ENCODE measurements around the gene MAGI2. TPM values are rescaled to one million over a fixed set of nuclear protein-coding genes. Genes with fewer than 3 reads are reported as not detected.

MAGI2 gene
- total RNA-seq, 4 donors from 2014 or later: 7.8 to 44.7 (median 21.1) TPM

GRCh38 chr7:78037603-78038002, 1415.9 kb downstream of the MAGI2 start:
- Histone ChIP-seq H3K4me3 (no peak overlapping the region), H3K27me3 (no peaks in the 10 kb centered on the region), H3K36me3 (no peaks in the 10 kb centered on the region), H3K9me3 (no peaks in the 10 kb centered on the region), H3K4me1 (peaks cover 0 to 2% (median 0%) of the 10 kb centered on the region in 3 donors), H3K27ac (no peak overlapping the region)
- TF ChIP-seq CTCF (IDR thresholded peaks at IDR 0.05): no peak
- no peak for ATAC-seq
- 87% methylated on average over 4 of the region's 4 CpGs for WGBS, 2 donors (ENCODE audit: low coverage in 1 of 2)

- Histone ChIP-seq H3K4me3 (no peak overlapping the region), H3K4me1 (no peaks in the 10 kb centered on the region), H3K36me3 (no peaks in the 10 kb centered on the region), H3K9me3 (no peaks in the 10 kb centered on the region), H3K27ac (no peak overlapping the region), H3K27me3 (no peaks in the 10 kb centered on the region)
- TF ChIP-seq EP300 (IDR thresholded peaks at IDR 0.05) (no peak), CTCF (IDR thresholded peaks at IDR 0.05) (no peak), POLR2A (IDR thresholded peaks at IDR 0.05) (no peak), POLR2AphosphoS5 (IDR thresholded peaks at IDR 0.05) (no peak)
- 80% methylated on average over 1 of the region's 1 CpG; no CpG with 5 or more reads in 1 of the 2 donors for WGBS, 2 donors (ENCODE audit: low coverage in 1 of 2)
- no peak for ATAC-seq
These were observed 1420.1 kb downstream of the MAGI2 start for GRCh38 chr7:78033410-78033809.

- WGBS, 2 donors (ENCODE audit: low coverage in 1 of 2): 50 to 77% methylated on average over 1 to 3 of the region's 5 CpGs
- no peaks in the 10 kb centered on the region for H3K4me1 ChIP-seq
- TF ChIP-seq EP300 (IDR thresholded peaks at IDR 0.05) (no peak), POLR2A (IDR thresholded peaks at IDR 0.05) (no peak), POLR2AphosphoS5 (IDR thresholded peaks at IDR 0.05) (no peak), CTCF (IDR thresholded peaks at IDR 0.05) (no peak)
- no peaks in the 10 kb centered on the region for H3K36me3 ChIP-seq
- no peak overlapping the region for H3K27ac ChIP-seq
- no peak for ATAC-seq
- H3K4me3 ChIP-seq: no peak overlapping the region
- no peaks in the 10 kb centered on the region for H3K9me3 ChIP-seq
- H3K27me3 ChIP-seq: no peaks in the 10 kb centered on the region
These were observed 1427.0 kb downstream of the MAGI2 start for GRCh38 chr7:78026492-78026891.

- no peak overlapping the region for H3K27ac ChIP-seq
- no peak for ATAC-seq
- 75% methylated on average over 2 of the region's 2 CpGs; no CpG with 5 or more reads in 1 of the 2 donors for WGBS, 2 donors (ENCODE audit: low coverage in 1 of 2)
- H3K9me3 ChIP-seq: no peaks in the 10 kb centered on the region
- TF ChIP-seq POLR2AphosphoS5 (IDR thresholded peaks at IDR 0.05) (no peak), CTCF (IDR thresholded peaks at IDR 0.05) (no peak), EP300 (IDR thresholded peaks at IDR 0.05) (no peak), POLR2A (IDR thresholded peaks at IDR 0.05) (no peak)
- peaks cover 0 to 14% (median 0%) of the 10 kb centered on the region in 3 donors for H3K4me1 ChIP-seq
- H3K27me3 ChIP-seq: no peaks in the 10 kb centered on the region
- no peak overlapping the region for H3K4me3 ChIP-seq
- H3K36me3 ChIP-seq: no peaks in the 10 kb centered on the region
These were observed 1428.9 kb downstream of the MAGI2 start for GRCh38 chr7:78024591-78024990.

- no peak overlapping the region for H3K27ac ChIP-seq
- WGBS, 2 donors (ENCODE audit: low coverage in 1 of 2): 76 to 84% methylated on average over 3 to 4 of the region's 4 CpGs
- no peaks in the 10 kb centered on the region for H3K27me3 ChIP-seq
- no peaks in the 10 kb centered on the region for H3K36me3 ChIP-seq
- H3K4me1 ChIP-seq: peaks cover 2 to 23% (median 8%) of the 10 kb centered on the region in 3 donors
- H3K9me3 ChIP-seq: no peaks in the 10 kb centered on the region
- TF ChIP-seq POLR2AphosphoS5 (IDR thresholded peaks at IDR 0.05) (no peak), POLR2A (IDR thresholded peaks at IDR 0.05) (no peak), EP300 (IDR thresholded peaks at IDR 0.05) (no peak), CTCF (IDR thresholded peaks at IDR 0.05) (no peak)
- no peak for ATAC-seq
- H3K4me3 ChIP-seq: no peak overlapping the region
These were observed 1430.3 kb downstream of the MAGI2 start for GRCh38 chr7:78023191-78023590.
